Measurements from ENCODE around the gene ADORA1. TPM values are rescaled to one million over a fixed set of nuclear protein-coding genes. Genes with fewer than 3 reads are reported as not detected.

ADORA1 gene
- total RNA-seq, 1 donor from 2014 or later = not detected

- H3K9me3 Mint-ChIP-seq = no peaks in the 10 kb centered on the region
- H3K27me3 Mint-ChIP-seq (ENCODE audit: insufficient read depth) = peaks cover 2% of the 10 kb centered on the region
- no peaks in the 10 kb centered on the region for H3K4me1 Mint-ChIP-seq (ENCODE audit: low read depth)
- no peak for DNase-seq (ENCODE audit: low spot score)
- no peak overlapping the region for H3K27ac Mint-ChIP-seq
- intact Hi-C loops (cut with micrococcal nuclease) = no loop called here
- H3K4me3 Mint-ChIP-seq = no peak overlapping the region
- no peaks in the 10 kb centered on the region for H3K36me3 Mint-ChIP-seq (ENCODE audit: low read depth)
Measured at GRCh38 chr1:203173011-203173555, 45.6 kb downstream of the ADORA1 start.

DNA sequence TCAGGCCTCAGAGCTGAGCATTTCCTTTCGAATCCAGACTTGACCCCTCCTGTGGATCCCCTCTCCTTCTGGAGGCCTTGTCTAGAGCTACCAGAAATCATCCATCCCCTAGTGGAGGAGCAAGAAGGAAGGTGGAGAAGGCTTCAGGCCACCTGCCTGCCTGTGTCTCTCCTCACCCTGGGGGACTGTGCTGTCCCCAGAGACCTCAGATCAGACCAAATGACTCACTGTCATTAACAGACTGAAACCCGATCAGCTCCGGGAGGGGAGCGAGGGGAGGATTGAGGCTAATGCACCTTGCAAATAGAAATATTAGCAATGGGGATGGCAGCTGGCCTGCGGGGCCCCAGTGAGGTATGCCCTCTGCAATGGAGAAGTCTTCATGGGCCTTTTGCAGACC, 46.0 kb downstream of the ADORA1 start:
- no peak overlapping the region for H3K27ac Mint-ChIP-seq
- H3K27me3 Mint-ChIP-seq (ENCODE audit: insufficient read depth) = peaks cover 2% of the 10 kb centered on the region
- no peak for DNase-seq (ENCODE audit: low spot score)
- H3K4me3 Mint-ChIP-seq = no peak overlapping the region
- H3K9me3 Mint-ChIP-seq = no peaks in the 10 kb centered on the region
- no peaks in the 10 kb centered on the region for H3K36me3 Mint-ChIP-seq (ENCODE audit: low read depth)
- intact Hi-C loops (cut with micrococcal nuclease) = no loop called here
- H3K4me1 Mint-ChIP-seq (ENCODE audit: low read depth) = no peaks in the 10 kb centered on the region

- no peaks in the 10 kb centered on the region for H3K4me1 Mint-ChIP-seq (ENCODE audit: low read depth)
- intact Hi-C loops (cut with micrococcal nuclease) = no loop called here
- H3K4me3 Mint-ChIP-seq = no peak overlapping the region
- H3K27ac Mint-ChIP-seq = no peak overlapping the region
- H3K27me3 Mint-ChIP-seq (ENCODE audit: insufficient read depth) = peaks cover 2% of the 10 kb centered on the region
- no peak for DNase-seq (ENCODE audit: low spot score)
- no peaks in the 10 kb centered on the region for H3K36me3 Mint-ChIP-seq (ENCODE audit: low read depth)
- no peaks in the 10 kb centered on the region for H3K9me3 Mint-ChIP-seq
Measured at GRCh38 chr1:203174324-203174985, 46.9 kb downstream of the ADORA1 start.

- H3K36me3 Mint-ChIP-seq (ENCODE audit: low read depth) = no peaks in the 10 kb centered on the region
- H3K4me1 Mint-ChIP-seq (ENCODE audit: low read depth) = no peaks in the 10 kb centered on the region
- peaks cover 2% of the 10 kb centered on the region for H3K27me3 Mint-ChIP-seq (ENCODE audit: insufficient read depth)
- DNase-seq (ENCODE audit: low spot score) = no peak
- H3K4me3 Mint-ChIP-seq = no peak within 1 kb of the TSS
- intact Hi-C loops (cut with micrococcal nuclease) = no loop called here
- H3K9me3 Mint-ChIP-seq = no peaks in the 10 kb centered on the region
- no peak within 1 kb of the TSS for H3K27ac Mint-ChIP-seq
Measured at GRCh38 chr1:203175237-203175826, 47.8 kb downstream of the ADORA1 start, which contains the start of gene MYBPH. TSS of gene MYBPH (minus strand) at chr1:203175826. CDS start at chr1:203175755, 71 bp downstream.

GRCh38 chr1:203175827-203176241, 48.3 kb downstream of the ADORA1 start:
- no peaks in the 10 kb centered on the region for H3K9me3 Mint-ChIP-seq
- H3K27me3 Mint-ChIP-seq (ENCODE audit: insufficient read depth) = peaks cover 2% of the 10 kb centered on the region
- H3K4me1 Mint-ChIP-seq (ENCODE audit: low read depth) = no peaks in the 10 kb centered on the region
- H3K4me3 Mint-ChIP-seq = no peak overlapping the region
- H3K36me3 Mint-ChIP-seq (ENCODE audit: low read depth) = no peaks in the 10 kb centered on the region
- DNase-seq (ENCODE audit: low spot score) = no peak
- intact Hi-C loops (cut with micrococcal nuclease) = no loop called here
- no peak overlapping the region for H3K27ac Mint-ChIP-seq

GRCh38 chr1:203176273-203177035, 48.9 kb downstream of the ADORA1 start:
- H3K27ac Mint-ChIP-seq = no peak overlapping the region
- no peak overlapping the region for H3K4me3 Mint-ChIP-seq

DNA sequence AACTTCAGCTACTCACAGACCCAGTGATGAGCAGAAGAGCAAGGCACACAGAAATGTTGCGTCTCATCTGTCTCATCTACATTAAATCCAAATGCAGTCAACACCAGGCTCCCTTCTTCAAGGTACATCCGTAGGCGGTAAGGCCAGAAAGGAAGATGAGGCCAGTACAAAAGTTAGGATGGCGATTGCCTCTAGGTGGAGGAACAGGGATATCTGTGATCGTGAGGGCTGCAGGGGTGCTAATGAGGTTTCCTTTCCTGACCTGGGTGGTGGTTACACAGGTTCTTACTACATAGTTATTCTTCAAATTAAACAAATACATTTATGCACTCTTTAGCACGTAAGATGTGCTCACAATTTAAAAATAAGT, 49.5 kb downstream of the ADORA1 start:
- Mint-ChIP-seq H3K27me3 (ENCODE audit: insufficient read depth) (peaks cover 2% of the 10 kb centered on the region), H3K27ac (no peak overlapping the region), H3K36me3 (ENCODE audit: low read depth) (no peaks in the 10 kb centered on the region), H3K4me1 (ENCODE audit: low read depth) (no peaks in the 10 kb centered on the region), H3K9me3 (no peaks in the 10 kb centered on the region), H3K4me3 (no peak overlapping the region)
- DNase-seq (ENCODE audit: low spot score) = no peak
- intact Hi-C loops (cut with micrococcal nuclease) = no loop called here

More at GRCh38 chr1:203176273-203177035, 48.9 kb downstream of the ADORA1 start:
- no peaks in the 10 kb centered on the region for H3K9me3 Mint-ChIP-seq
- no peaks in the 10 kb centered on the region for H3K36me3 Mint-ChIP-seq (ENCODE audit: low read depth)
- H3K4me1 Mint-ChIP-seq (ENCODE audit: low read depth) = no peaks in the 10 kb centered on the region
- no peak for DNase-seq (ENCODE audit: low spot score)
- H3K27me3 Mint-ChIP-seq (ENCODE audit: insufficient read depth) = peaks cover 2% of the 10 kb centered on the region
- intact Hi-C loops (cut with micrococcal nuclease) = no loop called here

GRCh38 chr1:203177470-203178039, 50.0 kb downstream of the ADORA1 start:
- H3K9me3 Mint-ChIP-seq = no peaks in the 10 kb centered on the region
- H3K27ac Mint-ChIP-seq = no peak overlapping the region
- H3K27me3 Mint-ChIP-seq (ENCODE audit: insufficient read depth) = peaks cover 2% of the 10 kb centered on the region
- no peak for DNase-seq (ENCODE audit: low spot score)
- no peaks in the 10 kb centered on the region for H3K36me3 Mint-ChIP-seq (ENCODE audit: low read depth)
- intact Hi-C loops (cut with micrococcal nuclease) = no loop called here
- H3K4me3 Mint-ChIP-seq = no peak overlapping the region
- H3K4me1 Mint-ChIP-seq (ENCODE audit: low read depth) = no peaks in the 10 kb centered on the region

DNA sequence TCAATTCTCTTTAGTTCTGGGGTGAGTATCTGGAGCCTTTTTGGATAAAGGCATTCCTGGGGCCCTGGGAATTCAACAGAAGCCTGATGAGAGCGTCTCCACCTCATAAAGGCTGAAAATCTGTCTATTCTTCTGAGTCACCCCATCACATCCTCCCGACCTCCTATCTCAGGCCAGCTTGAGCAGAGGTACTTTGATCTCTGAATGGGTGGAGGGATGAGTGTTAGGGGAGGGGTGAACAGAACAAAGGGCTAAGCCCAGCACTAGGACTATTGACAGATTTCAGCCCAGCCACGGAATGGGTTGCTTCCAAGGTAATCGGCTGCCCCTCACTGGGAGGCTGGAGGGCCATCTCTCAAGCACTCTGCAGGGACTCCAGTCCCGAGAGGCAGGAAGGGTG, 50.6 kb downstream of the ADORA1 start:
- Mint-ChIP-seq H3K27me3 (ENCODE audit: insufficient read depth) (peaks cover 2% of the 10 kb centered on the region), H3K36me3 (ENCODE audit: low read depth) (no peaks in the 10 kb centered on the region), H3K27ac (no peak overlapping the region), H3K9me3 (no peaks in the 10 kb centered on the region), H3K4me1 (ENCODE audit: low read depth) (no peaks in the 10 kb centered on the region), H3K4me3 (no peak overlapping the region)
- intact Hi-C loops (cut with micrococcal nuclease) = no loop called here
- no peak for DNase-seq (ENCODE audit: low spot score)

- Mint-ChIP-seq H3K9me3 (no peaks in the 10 kb centered on the region), H3K36me3 (ENCODE audit: low read depth) (no peaks in the 10 kb centered on the region), H3K4me3 (no peak overlapping the region), H3K27me3 (ENCODE audit: insufficient read depth) (peaks cover 2% of the 10 kb centered on the region), H3K4me1 (ENCODE audit: low read depth) (no peaks in the 10 kb centered on the region), H3K27ac (no peak overlapping the region)
- intact Hi-C loops (cut with micrococcal nuclease) = no loop called here
- no peak for DNase-seq (ENCODE audit: low spot score)
Measured at GRCh38 chr1:203178821-203179666, 51.5 kb downstream of the ADORA1 start.

- intact Hi-C loops (cut with micrococcal nuclease) = no loop called here
- H3K4me1 Mint-ChIP-seq (ENCODE audit: low read depth) = no peaks in the 10 kb centered on the region
- H3K36me3 Mint-ChIP-seq (ENCODE audit: low read depth) = no peaks in the 10 kb centered on the region
- no peak overlapping the region for H3K4me3 Mint-ChIP-seq
- peaks cover 2% of the 10 kb centered on the region for H3K27me3 Mint-ChIP-seq (ENCODE audit: insufficient read depth)
- no peaks in the 10 kb centered on the region for H3K9me3 Mint-ChIP-seq
- no peak for DNase-seq (ENCODE audit: low spot score)
- no peak overlapping the region for H3K27ac Mint-ChIP-seq
Measured at GRCh38 chr1:203179667-203180005, 52.1 kb downstream of the ADORA1 start.

DNA sequence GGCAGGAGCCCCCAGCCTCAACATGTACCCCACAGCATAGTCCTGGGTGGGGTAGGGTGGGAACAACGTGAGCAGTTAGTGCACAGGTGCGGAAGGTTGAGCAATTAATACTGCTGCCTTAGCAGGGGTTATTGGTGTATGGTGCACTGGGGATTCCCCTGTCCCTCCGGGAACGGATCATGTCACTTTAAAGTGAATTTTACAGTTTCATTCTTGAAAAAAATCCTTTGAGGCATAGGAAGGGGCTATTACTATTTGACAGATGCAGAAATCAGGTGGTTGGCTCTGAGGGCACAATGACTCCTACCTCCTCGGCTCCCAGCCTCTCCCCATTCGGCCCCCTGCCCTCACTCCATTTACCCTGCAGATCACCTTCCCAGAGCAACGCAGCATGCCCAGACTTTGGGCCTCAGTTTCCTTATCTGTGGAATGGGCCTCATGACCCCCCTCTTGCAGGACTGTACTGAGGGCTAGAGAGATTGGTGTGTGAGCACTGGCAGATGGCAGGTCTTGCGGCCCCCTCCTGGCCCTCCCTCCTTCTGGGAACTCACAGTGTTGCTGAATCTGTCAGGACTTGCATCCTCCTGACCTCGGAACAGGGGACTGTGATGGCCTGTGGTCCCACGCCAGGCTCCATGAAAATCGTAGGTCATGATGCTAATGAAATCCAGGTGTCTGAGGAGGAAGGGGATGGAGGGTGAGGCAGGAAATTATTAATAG, 53.2 kb downstream of the ADORA1 start:
- intact Hi-C loops (cut with micrococcal nuclease) = no loop called here
- DNase-seq (ENCODE audit: low spot score) = no peak
- Mint-ChIP-seq H3K27me3 (ENCODE audit: insufficient read depth) (peaks cover under 1% of the 10 kb centered on the region), H3K4me3 (no peak overlapping the region), H3K4me1 (ENCODE audit: low read depth) (no peaks in the 10 kb centered on the region), H3K9me3 (no peaks in the 10 kb centered on the region), H3K27ac (no peak overlapping the region), H3K36me3 (ENCODE audit: low read depth) (no peaks in the 10 kb centered on the region)

Data from activated T-helper 1 cell treated with anti-CD3 and anti-CD28 coated beads, Interleukin-12 subunit alpha, Interleukin-12 subunit beta, Interleukin-2, Interleukin-4 antibody, amounts not matched to agents 30 ng/mL and 10 ng/mL and 1 ng/mL, durations not matched to agents 14 hours and 24 hours and 36 hours (primary cell).